ENCODE results near the gene NKAIN1. TPM values are rescaled to one million over a fixed set of nuclear protein-coding genes. Genes with fewer than 3 reads are reported as not detected.
"Not testable (repeated sequence)": the region's sequence is repeated elsewhere in the genome, so short reads cannot be mapped to it uniquely, and the experiment has no call there.

NKAIN1 gene
- polyA plus RNA-seq, 1 donor from 2014 or later: 33.4 TPM

DNA sequence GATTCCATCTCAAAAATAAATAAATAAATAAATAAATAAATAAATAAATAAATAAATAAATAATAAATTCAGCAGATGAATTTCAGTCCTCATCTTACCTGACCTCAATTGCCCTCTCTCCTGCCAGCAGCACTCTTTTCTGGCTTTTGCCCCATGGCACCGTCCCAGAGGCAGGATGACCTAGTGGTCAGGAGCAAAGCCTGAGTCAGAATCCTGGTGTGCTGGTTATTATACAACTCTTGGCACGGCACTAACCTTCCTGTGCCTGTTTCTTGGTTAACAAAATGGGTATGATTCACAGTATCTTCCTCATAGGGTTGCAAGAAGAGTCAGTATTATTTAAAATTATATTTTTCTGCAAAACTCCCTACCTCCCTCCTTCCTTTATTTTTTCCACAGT, 43.0 kb downstream of the NKAIN1 start:
- H3K4me3 ChIP-seq (ENCODE audit: low read length): no peak overlapping the region
- no peak overlapping the region for H3K9ac ChIP-seq (ENCODE audit: low read length)
- no peak overlapping the region for H3K4me2 ChIP-seq (ENCODE audit: low read length)
- no peaks in the 10 kb centered on the region for H4K20me1 ChIP-seq (ENCODE audit: insufficient read depth)
- TF ChIP-seq, protein P1, sequence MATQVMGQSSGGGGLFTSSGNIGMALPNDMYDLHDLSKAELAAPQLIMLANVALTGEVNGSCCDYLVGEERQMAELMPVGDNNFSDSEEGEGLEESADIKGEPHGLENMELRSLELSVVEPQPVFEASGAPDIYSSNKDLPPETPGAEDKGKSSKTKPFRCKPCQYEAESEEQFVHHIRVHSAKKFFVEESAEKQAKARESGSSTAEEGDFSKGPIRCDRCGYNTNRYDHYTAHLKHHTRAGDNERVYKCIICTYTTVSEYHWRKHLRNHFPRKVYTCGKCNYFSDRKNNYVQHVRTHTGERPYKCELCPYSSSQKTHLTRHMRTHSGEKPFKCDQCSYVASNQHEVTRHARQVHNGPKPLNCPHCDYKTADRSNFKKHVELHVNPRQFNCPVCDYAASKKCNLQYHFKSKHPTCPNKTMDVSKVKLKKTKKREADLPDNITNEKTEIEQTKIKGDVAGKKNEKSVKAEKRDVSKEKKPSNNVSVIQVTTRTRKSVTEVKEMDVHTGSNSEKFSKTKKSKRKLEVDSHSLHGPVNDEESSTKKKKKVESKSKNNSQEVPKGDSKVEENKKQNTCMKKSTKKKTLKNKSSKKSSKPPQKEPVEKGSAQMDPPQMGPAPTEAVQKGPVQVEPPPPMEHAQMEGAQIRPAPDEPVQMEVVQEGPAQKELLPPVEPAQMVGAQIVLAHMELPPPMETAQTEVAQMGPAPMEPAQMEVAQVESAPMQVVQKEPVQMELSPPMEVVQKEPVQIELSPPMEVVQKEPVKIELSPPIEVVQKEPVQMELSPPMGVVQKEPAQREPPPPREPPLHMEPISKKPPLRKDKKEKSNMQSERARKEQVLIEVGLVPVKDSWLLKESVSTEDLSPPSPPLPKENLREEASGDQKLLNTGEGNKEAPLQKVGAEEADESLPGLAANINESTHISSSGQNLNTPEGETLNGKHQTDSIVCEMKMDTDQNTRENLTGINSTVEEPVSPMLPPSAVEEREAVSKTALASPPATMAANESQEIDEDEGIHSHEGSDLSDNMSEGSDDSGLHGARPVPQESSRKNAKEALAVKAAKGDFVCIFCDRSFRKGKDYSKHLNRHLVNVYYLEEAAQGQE (IDR thresholded peaks at IDR 0.05; ENCODE audit: borderline replicate concordance): no peak
- TF ChIP-seq CTCF (IDR thresholded peaks at IDR 0.05; ENCODE audit: poor library complexity, severe bottlenecking) (no peak), POLR2AphosphoS5 (IDR thresholded peaks at IDR 0.05) (no peak), EP300 (conservative IDR thresholded peaks at IDR 0.05; ENCODE audit: poor library complexity, severe bottlenecking) (no peak), RAD21 (conservative IDR thresholded peaks at IDR 0.05) (no peak), MXI1 (conservative IDR thresholded peaks at IDR 0.05; ENCODE audit: poor library complexity, severe bottlenecking) (no peak)
- peaks cover 4% of the 10 kb centered on the region for H3K79me2 ChIP-seq (replicated peaks; ENCODE audit: insufficient read depth, low read length)
- H2AFZ ChIP-seq (ENCODE audit: low read depth, low read length): no peak overlapping the region
- H3K36me3 ChIP-seq (ENCODE audit: insufficient read depth, low read length): no peaks in the 10 kb centered on the region
- H3K27me3 ChIP-seq (ENCODE audit: insufficient read depth, low read depth, low read length): no peaks in the 10 kb centered on the region
- no peaks in the 10 kb centered on the region for H3K9me2 ChIP-seq (ENCODE audit: insufficient read depth, low read length)
- H3F3A ChIP-seq (ENCODE audit: insufficient read depth, low read length, poor library complexity, severe bottlenecking): no peaks in the 10 kb centered on the region
- no peaks in the 10 kb centered on the region for H3K9me3 ChIP-seq (ENCODE audit: low read length)
- no peak overlapping the region for H3K27ac ChIP-seq (ENCODE audit: low read length)

DNA sequence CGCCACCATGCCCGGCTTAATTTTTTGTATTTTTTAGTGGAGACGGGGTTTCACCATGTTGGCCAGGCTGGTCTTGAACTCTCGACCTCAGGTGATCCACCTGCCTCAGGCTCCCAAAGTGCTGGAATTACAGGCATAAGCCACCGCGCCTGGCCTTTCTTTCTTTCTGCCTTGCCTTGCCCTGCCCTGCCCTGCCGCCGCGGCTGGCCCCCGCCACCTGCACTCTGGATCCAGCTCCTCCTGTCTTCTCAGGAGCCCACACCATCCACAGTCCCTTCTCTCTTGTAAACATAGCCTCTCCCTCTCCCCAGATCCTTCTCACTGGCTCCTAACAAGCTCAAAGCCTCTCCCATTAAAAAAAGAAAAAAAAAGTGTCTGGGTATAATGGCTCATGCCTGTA, 44.4 kb downstream of the NKAIN1 start:
- not testable (repeated sequence) for H4K20me1 ChIP-seq (ENCODE audit: insufficient read depth); H2AFZ ChIP-seq (ENCODE audit: low read depth, low read length)

More for the DNA sequence above, 44.4 kb downstream of the NKAIN1 start:
- not testable (repeated sequence) for H3K9me3 ChIP-seq (ENCODE audit: low read length); H3K36me3 ChIP-seq (ENCODE audit: insufficient read depth, low read length); H3K79me2 ChIP-seq (replicated peaks; ENCODE audit: insufficient read depth, low read length); H3F3A ChIP-seq (ENCODE audit: insufficient read depth, low read length, poor library complexity, severe bottlenecking); H3K4me3 ChIP-seq (ENCODE audit: low read length); H3K27me3 ChIP-seq (ENCODE audit: insufficient read depth, low read depth, low read length); H3K4me2 ChIP-seq (ENCODE audit: low read length); H3K27ac ChIP-seq (ENCODE audit: low read length); H3K9me2 ChIP-seq (ENCODE audit: insufficient read depth, low read length); H3K9ac ChIP-seq (ENCODE audit: low read length)
- peak; percentile 14 for TF ChIP-seq CTCF (IDR thresholded peaks at IDR 0.05; ENCODE audit: poor library complexity, severe bottlenecking)

Measured in neural cell (in vitro differentiated cells).